Stimulated activated CD8-positive, alpha-beta memory T cell treated with anti-CD3 and anti-CD28 coated beads, Interleukin-2, amount 100 ng/mL, for 48 hours (primary cell): Measurements from ENCODE around the gene G6PC3.

ENCODE experiments used
- DNase-seq, 2 donors: peaks; one replicate each; pipeline ENCODE4 v3.0.0-alpha.2; 2020; ENCODE audit warnings: low read depth in 2 of 2

The G6PC3 gene

GRCh38 chr17:44061446-44061845 is 9.1 kb upstream of the G6PC3 start:
- DNase-seq, result no peak

DNA sequence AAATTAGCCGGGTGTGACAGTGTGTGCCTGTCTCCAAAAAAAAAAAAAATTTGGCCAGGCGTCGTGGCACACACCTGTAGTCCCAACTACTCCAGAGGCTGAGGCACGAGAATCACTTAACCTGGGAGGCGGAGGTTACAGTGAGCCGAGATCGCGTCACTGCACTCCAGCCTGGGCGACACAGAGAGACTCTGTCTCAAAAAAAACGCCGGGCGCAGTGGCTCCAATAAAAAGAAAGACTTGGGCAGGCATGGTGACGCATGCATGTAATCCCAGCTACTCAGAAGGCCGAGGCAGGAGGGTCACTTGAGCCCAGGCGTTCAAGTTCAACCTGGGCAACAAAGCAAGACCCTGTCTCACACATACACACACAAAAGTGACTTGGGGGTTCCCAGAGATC is 7.7 kb upstream of the G6PC3 start:
- no peak for DNase-seq

GRCh38 chr17:44063704-44064639 is 6.6 kb upstream of the G6PC3 start:
- no peak for DNase-seq

GRCh38 chr17:44065668-44066203 is 4.8 kb upstream of the G6PC3 start:
- no peak for DNase-seq

DNA sequence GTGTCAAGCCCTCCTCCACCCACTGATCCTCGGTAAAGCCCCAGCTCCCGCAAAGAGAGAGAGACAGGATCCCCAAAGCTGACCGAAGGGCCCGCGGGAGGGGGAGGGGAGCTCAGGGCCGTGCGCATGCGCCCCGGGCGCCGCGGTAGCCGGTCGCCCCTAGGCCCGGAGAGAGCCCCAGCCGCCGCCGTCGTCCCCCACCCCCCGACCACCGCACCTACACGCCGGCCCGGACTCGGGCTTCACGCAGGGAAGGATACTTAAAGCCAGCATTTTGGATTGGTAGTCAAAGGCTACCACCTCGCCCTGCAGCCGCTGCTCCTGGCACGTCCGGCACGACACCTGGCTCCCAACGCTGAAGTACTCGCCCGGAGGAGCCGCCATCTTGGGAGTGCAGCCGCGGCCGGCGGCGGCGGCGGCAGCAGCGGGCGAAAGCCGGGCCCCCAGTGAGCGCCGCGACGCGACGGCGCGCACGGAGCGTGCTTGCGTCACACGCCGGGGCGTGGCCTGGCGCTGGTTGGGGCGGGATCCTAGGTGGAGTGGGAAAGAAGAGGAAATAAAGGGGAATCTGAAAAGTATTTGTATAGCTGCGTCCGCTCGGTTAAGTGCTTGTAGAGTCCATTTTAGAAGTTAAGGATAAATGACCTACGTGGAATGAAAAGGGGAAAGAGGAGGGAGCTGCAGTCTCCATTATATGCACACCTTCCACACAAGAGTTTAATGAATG is 4.2 kb upstream of the G6PC3 start, which contains the start of gene LSM12:
Gene LSM12 (minus strand): TSS at position 468 of the 727 bp plus-strand sequence. CDS start 84 bp downstream, at position 384.
- DNase-seq, result peak; percentile 87

GRCh38 chr17:44067545-44067940 is 3.0 kb upstream of the G6PC3 start:
- DNase-seq, result no peak

DNA sequence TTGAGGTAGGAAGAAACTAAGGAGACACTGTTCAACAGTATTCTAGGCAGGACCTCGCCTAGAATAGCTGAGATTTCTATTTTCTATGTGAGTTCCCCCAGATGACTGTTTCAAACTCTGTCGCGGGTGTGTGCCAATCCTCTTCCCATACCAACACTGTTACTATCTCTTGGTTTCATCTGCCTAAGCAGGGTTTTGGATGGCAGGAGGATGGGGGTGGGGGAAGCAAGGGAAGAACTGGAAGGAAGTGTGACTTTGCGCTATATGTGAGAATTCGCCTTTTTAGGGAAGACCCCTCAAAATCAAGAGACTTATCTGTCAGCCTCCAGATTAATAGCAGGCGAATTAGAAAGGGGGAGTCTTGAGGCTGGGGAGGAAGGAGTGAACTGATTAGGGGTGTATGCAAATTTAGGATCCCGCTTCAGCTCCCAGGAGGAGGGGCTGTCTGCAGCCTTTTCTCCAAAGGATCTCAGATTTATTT is 521 bp upstream of the G6PC3 start:
- no peak for DNase-seq

DNA sequence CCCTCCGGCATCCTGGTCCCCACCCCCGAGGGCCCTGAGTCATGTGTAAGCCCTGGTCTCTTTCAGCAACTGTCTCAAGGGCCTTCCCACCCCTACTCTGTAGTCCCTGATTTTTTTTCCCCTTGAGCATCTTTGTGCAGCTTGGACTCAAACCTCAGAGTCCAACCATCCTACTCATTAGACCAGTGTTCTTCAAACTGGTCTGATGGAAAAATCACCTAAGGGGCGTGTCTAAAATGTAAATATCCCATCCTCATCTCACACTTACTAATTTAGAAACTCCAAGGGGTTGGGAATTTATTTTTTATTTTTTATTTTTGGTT is 624 bp downstream of the G6PC3 start:
- DNase-seq, result no peak

DNA sequence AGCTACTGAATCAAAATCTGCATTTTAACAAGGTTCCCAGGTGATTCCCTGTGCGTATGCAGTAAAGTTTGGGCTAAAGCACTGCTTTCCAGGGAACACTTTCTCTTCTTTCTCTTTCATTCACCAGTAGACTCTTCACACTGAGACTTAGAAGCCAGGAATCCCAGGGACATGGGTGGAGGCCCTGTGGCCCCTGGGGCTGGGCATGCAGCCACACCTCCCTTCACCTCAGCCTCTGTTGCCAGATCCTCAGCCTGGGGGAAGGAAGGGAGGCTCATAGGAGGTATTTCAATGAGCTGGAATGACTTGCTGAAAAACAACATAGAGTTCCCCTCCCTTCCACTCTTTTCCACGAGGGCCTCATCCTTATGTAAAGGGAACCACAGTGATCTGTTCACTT is 1.2 kb downstream of the G6PC3 start:
- no peak for DNase-seq

GRCh38 chr17:44074231-44074910 is 3.8 kb downstream of the G6PC3 start:
- DNase-seq, result no peak

DNA sequence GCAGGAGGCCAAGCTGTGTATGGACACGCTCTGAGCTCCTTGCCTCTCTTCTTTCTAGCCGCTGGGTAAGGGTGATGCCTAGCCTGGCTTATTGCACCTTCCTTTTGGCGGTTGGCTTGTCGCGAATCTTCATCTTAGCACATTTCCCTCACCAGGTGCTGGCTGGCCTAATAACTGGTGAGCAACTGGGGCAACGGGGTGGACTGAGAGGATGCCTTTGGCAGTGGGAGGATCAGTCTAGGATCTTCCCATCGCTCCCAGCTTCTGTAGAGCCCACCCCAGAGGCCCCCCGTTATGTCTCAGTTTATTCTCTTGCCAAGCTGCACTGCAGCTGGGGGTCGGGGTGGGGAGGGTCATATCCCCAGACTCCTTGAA is 4.4 kb downstream of the G6PC3 start:
- DNase-seq, result no peak

- DNase-seq, result no peak
Observed at GRCh38 chr17:44075598-44076293, 5.2 kb downstream of the G6PC3 start.

DNA sequence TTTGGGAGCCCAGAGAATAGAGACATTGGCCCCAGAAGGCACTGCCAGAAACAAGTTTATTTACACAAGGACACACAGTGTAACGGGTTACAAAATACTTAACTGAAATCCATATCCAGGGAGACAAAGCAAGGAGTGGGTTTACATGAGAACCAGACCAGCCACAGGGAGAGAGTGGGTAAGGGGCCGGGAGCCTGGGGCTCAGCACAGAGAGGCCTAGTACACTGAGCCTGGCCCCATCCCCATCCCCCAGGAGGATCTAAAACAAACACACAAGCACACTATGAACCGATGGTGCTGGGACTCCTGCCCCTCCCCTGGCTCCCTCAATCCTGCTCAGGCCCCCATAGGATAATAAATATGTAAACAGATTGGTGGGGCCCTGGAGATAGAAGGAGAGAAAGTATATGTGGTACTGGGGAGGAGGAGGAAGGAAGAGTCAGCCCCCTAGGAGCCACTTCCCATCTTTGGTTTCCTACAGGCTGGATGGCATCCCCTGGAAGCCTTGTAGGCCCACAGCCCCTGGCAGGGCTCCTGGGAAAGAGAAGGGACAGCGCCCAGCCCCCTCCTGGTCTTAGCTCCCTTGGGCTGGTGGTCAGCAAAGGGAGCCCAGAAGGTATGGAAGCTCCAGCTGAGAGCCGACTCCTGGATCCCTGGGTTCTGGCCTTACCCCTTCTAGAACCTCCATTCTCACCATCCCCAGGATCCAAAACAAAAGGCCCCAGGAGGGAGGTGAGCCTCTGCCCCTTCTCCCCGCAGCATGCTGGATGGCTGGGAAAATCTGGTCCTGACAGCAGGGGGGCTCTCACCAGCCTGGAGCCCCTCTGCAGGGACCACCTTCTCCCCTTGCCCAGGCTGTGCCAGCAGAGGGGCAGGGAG is 6.4 kb downstream of the G6PC3 start:
- no peak for DNase-seq

GRCh38 chr17:44077595-44077909 is 7.0 kb downstream of the G6PC3 start:
- no peak for DNase-seq

- no peak for DNase-seq
Observed at GRCh38 chr17:44078412-44078811, 7.9 kb downstream of the G6PC3 start.

DNA sequence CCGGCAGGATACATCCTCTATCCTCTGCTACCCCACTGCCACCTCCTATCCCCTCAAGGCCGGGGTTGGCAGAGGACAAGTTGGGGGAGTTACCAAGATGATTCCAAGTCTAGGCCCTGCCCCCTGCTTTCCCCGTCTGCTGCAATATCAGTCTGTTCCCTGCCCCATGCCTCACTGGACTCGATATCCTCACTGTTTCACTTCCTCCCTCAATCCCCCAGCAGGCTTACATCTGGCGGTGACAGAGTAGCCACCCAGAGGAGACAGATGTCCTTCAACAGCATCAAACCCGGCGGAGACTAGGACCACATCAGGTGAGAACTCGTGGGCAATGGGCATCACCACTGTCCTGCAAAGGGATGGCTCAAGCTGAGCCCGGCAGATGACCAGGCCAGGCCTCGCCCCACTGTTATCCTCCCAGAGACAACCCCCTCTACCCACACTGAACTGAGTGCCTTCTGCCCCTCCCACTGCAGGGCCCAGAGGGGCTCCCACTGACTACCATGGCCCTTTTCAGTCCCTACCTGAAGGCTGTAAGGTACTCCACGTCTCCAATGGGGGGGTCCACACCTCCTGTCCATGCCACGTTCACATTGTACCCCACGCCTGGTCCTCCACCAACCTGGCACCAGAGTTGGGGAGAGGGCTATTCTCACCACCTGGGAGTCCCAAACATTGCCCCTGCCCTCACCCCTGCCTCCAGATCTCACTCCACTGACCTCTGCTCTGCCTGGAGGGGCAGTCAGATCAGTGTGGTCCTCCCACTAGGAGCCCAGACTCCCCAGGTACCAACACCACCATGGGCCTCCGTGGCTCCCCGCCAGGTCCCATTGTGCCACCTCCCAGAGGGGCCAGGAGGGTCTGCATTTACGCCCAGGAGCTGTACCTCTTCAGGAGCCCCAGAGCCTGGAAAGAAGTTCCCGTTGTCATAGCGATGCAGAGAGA is 9.6 kb downstream of the G6PC3 start:
- DNase-seq, result no peak

DNA sequence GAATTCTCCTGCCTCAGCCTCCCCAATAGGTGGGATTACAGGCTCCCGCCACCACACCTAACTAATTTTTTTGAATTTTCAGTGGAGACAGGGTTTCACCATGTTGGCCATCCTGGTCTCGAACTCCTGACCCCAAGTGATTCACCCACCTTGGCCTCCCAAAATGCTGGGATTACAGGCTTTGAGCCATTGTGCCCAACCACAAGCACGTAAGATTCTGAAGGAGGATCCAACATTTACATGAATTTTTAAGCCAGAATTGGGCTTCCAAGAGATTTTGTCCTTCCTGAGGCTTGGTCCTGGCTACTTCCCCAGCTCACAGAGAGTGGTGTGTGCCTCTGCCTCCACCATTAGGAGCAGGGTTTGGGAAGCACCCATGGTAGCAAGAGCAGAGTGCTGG is 11.1 kb downstream of the G6PC3 start:
- DNase-seq, result no peak

- DNase-seq, result no peak
Observed at GRCh38 chr17:44082256-44082927, 11.9 kb downstream of the G6PC3 start.

- no peak for DNase-seq
Observed at GRCh38 chr17:44083250-44083849, 12.8 kb downstream of the G6PC3 start.
